Lung (tissue), 12 donors: ENCODE measurements around the gene TMEM107. TPM values are rescaled to one million over a fixed set of nuclear protein-coding genes. Genes with fewer than 3 reads are reported as not detected.

ENCODE experiments used
- ATAC-seq: fragments of 200-7000 bp; cut with Tn5 transposase; one replicate; pipeline ENCODE4 v1.9.1; 2020; ENCODE audit warnings: moderate number of reproducible peaks; ENCODE audit not compliant: insufficient read depth, low FRiP score
- DNase-seq, 3 donors: peaks; one replicate each; pipeline ENCODE4 v3.0.0-alpha.2; 2013 to 2017
- H3K27ac ChIP-seq, 2 donors: one replicate each; pipeline ENCODE4 v1.5.1; 2013; ENCODE audit warnings: mild to moderate bottlenecking in 2 of 2, moderate library complexity in 2 of 2, control low read depth in 1 of 2, inconsistent platforms in 1 of 2, low read depth in 1 of 2, low read length in 1 of 2
- H3K27me3 ChIP-seq, 3 donors: one replicate each; pipeline ENCODE4 v1.5.1; 2013; ENCODE audit warnings: low read length in 2 of 3; ENCODE audit not compliant: control insufficient read depth in 3 of 3, insufficient read depth in 3 of 3
- H3K36me3 ChIP-seq, 4 donors: one replicate each; pipeline ENCODE4 v1.5.1; 2013; ENCODE audit warnings: low read length in 4 of 4, mild to moderate bottlenecking in 1 of 4, moderate library complexity in 1 of 4; ENCODE audit not compliant: control insufficient read depth in 4 of 4, insufficient read depth in 4 of 4
- H3K4me1 ChIP-seq, 5 donors: one replicate each; pipeline ENCODE4 v1.5.1; 2013; ENCODE audit warnings: low read length in 5 of 5, mild to moderate bottlenecking in 2 of 5, moderate library complexity in 1 of 5; ENCODE audit not compliant: control insufficient read depth in 5 of 5, insufficient read depth in 5 of 5
- H3K4me3 ChIP-seq: one replicate; pipeline ENCODE4 v1.5.1; 2013; ENCODE audit warnings: mild to moderate bottlenecking, control low read depth, moderate library complexity
- H3K9ac ChIP-seq, 2 donors: one replicate each; pipeline ENCODE4 v1.5.1; 2013; ENCODE audit warnings: low read length in 2 of 2, control low read depth in 1 of 2; ENCODE audit not compliant: insufficient read depth in 1 of 2
- H3K9me3 ChIP-seq, 4 donors: one replicate each; pipeline ENCODE4 v1.5.1; 2013; ENCODE audit warnings: low read length in 3 of 4, mild to moderate bottlenecking in 1 of 4, moderate library complexity in 1 of 4; ENCODE audit not compliant: control insufficient read depth in 4 of 4, insufficient read depth in 3 of 4
- CTCF ChIP-seq: IDR thresholded peaks from 2 replicates; pipeline ENCODE4 v1.5.1; 2012; ENCODE audit warnings: mild to moderate bottlenecking; ENCODE audit errors: control extremely low read depth, extremely low read depth
- WGBS, 2 donors: extraction: QIAGEN DNeasy Blood & Tissue Kit; methylation state at CpG; one replicate each; pipeline ENCODE4 v1.1.7; 2013; 5-methylcytosine and 5-hydroxymethylcytosine counted together
- polyA plus RNA-seq, 2 donors: library from polyadenylated mRNA; stranded (reverse); fragments of 200-250 nt; gene quantifications; one replicate each; pipeline ENCODE4 v1.2.1, GENCODE V29; 2013
- total RNA-seq, 2 donors: library from RNA; depleted of rRNA in 1 of 2; stranded (reverse); fragments of >200 nt in 1 of 2; gene quantifications; one replicate each; pipeline ENCODE4 v1.2.1, GENCODE V29; 2014 to 2021
- donor health status: control.
- donor health status: control.
- donor health status: Bipolar disorder and iron deficiency.
- donor health status: healthy.
- donor health status: DM: yes; HTN: yes; CAD: no.

TMEM107 gene
- total and polyA plus RNA-seq, 4 donors: 13.2 to 33.1 (median 21.7) TPM

GRCh38 chr17:8189711-8190477, 13.7 kb upstream of the TMEM107 start, which contains the start of gene BORCS6:
Gene BORCS6, minus strand, starts transcription at chr17:8190180. Its CDS starts 40 bp downstream, at chr17:8190140.
- Histone ChIP-seq H3K9ac (peak within 1 kb of the TSS in 1 of 2 donors; percentile 29), H3K4me1 (peaks cover 10 to 34% (median 15%) of the 10 kb centered on the region in 5 donors), H3K4me3 (peak within 1 kb of the TSS; percentile 86), H3K27ac (peak within 1 kb of the TSS; percentile 93 to 96), H3K27me3 (no peaks in the 10 kb centered on the region), H3K36me3 (no peaks in the 10 kb centered on the region), H3K9me3 (no peaks in the 10 kb centered on the region)
- TF ChIP-seq CTCF: no peak
- peak; percentile 74 for ATAC-seq
- 0 to 1% methylated on average over 67 to 70 of the region's 70 CpGs for WGBS, 2 donors
- peak; percentile 97 to 99 (median 98) for DNase-seq

- Histone ChIP-seq H3K4me3 (peak overlapping the region; percentile 86), H3K27ac (peak overlapping the region; percentile 93 to 96), H3K9ac (peak overlapping the region in 1 of 2 donors; percentile 29), H3K4me1 (peaks cover 10 to 34% (median 15%) of the 10 kb centered on the region in 5 donors), H3K36me3 (no peaks in the 10 kb centered on the region), H3K27me3 (no peaks in the 10 kb centered on the region), H3K9me3 (no peaks in the 10 kb centered on the region)
- TF ChIP-seq CTCF: no peak
- WGBS, 2 donors: 4 to 5% methylated on average over 46 to 67 of the region's 67 CpGs
- ATAC-seq (no peak), DNase-seq (peak in 1 of 3 donors; percentile 17)
These were observed 13.0 kb upstream of the TMEM107 start for GRCh38 chr17:8189041-8189710.

- peak overlapping the region; percentile 35 to 96 for H3K27ac ChIP-seq
- WGBS, 2 donors: 38 to 40% methylated on average over 12 of the region's 12 CpGs
- H3K4me1 ChIP-seq: peaks cover 10 to 34% (median 15%) of the 10 kb centered on the region in 5 donors
- no peaks in the 10 kb centered on the region for H3K27me3 ChIP-seq
- no peak for TF ChIP-seq CTCF
- no peak overlapping the region for H3K4me3 ChIP-seq
- no peaks in the 10 kb centered on the region for H3K36me3 ChIP-seq
- peak overlapping the region in 1 of 2 donors; percentile 94 for H3K9ac ChIP-seq
- no peaks in the 10 kb centered on the region for H3K9me3 ChIP-seq
- no peak for DNase-seq
- no peak for ATAC-seq
These were observed 12.2 kb upstream of the TMEM107 start for GRCh38 chr17:8188263-8188839.
